HEK293 (cell line): ENCODE measurements around the gene RNASET2.

ENCODE experiments used
- CTCF ChIA-PET: fragments of 350-600 bp; formaldehyde crosslinking; extraction: SDS; loops from one replicate; lab custom pipeline; 2021; ENCODE audit warnings: antibody characterized with exemption; lab: Yijun Ruan, JAX
- POLR2A ChIA-PET: fragments of 300-600 bp; formaldehyde crosslinking; extraction: SDS; loops from one replicate; lab custom pipeline; 2020; ENCODE audit warnings: antibody characterized with exemption, inconsistent platforms; lab: Yijun Ruan, JAX
- H3K27ac ChIP-seq: fragments of 200-500 bp; sonication (Bioruptor generic); 2 replicates; pipeline ENCODE4 v1.5.1; 2014; ENCODE audit warnings: low read depth, low read length, control low read depth, inconsistent platforms; ENCODE audit errors: extremely low read depth
- H3K36me3 ChIP-seq, 2 experiments: fragments of 200-500 bp in 1 of 2; sonication (Bioruptor generic) in 1 of 2; 1 replicate in 1 of 2; 2 replicates in 1 of 2; pipeline ENCODE4 v1.5.1; 2014 to 2017; ENCODE audit warnings: inconsistent platforms in 2 of 2, low read length in 2 of 2; ENCODE audit not compliant: control insufficient read depth in 2 of 2, insufficient read depth in 1 of 2
- H3K4me1 ChIP-seq: fragments of 200-500 bp; sonication (Bioruptor generic); 2 replicates; pipeline ENCODE4 v1.5.1; 2014; ENCODE audit warnings: mild to moderate bottlenecking, low read length, inconsistent platforms; ENCODE audit not compliant: control insufficient read depth, insufficient read depth
- H3K4me3 ChIP-seq: 2 replicates; pipeline ENCODE4 v1.5.1; 2011; ENCODE audit warnings: low read depth, mild to moderate bottlenecking, control low read depth, low read length, moderate library complexity
- H3K9me3 ChIP-seq: fragments of 200-500 bp; sonication (Bioruptor generic); 2 replicates; pipeline ENCODE4 v1.5.1; 2014; ENCODE audit warnings: low read depth, low read length, inconsistent platforms; ENCODE audit not compliant: control insufficient read depth, insufficient read depth
- BCL11A ChIP-seq: fragments of 450-650 bp; formaldehyde crosslinking; IDR thresholded peaks from 2 replicates; pipeline ENCODE4 v1.5.1; 2016; ENCODE audit warnings: low read depth, missing biosample characterization, missing genetic modification characterization
- CTCF ChIP-seq: fragments of 450-650 bp; formaldehyde crosslinking; IDR thresholded peaks from 2 replicates; pipeline ENCODE4 v1.5.1; 2016; ENCODE audit warnings: missing biosample characterization, missing genetic modification characterization
- RBAK ChIP-seq: fragments of 450-650 bp; formaldehyde crosslinking; IDR thresholded peaks from 2 replicates; pipeline ENCODE4 v1.5.1; 2016; ENCODE audit warnings: missing biosample characterization, missing genetic modification characterization
- SCRT1 ChIP-seq: fragments of 450-650 bp; formaldehyde crosslinking; IDR thresholded peaks from 2 replicates; pipeline ENCODE4 v1.5.1; 2016; ENCODE audit warnings: missing biosample characterization, missing genetic modification characterization, borderline replicate concordance
- SP3 ChIP-seq: fragments of 450-650 bp; formaldehyde crosslinking; IDR thresholded peaks from 2 replicates; pipeline ENCODE4 v1.5.1; 2016; ENCODE audit warnings: missing biosample characterization, missing genetic modification characterization
- SP7 ChIP-seq: fragments of 450-650 bp; formaldehyde crosslinking; IDR thresholded peaks from 2 replicates; pipeline ENCODE4 v1.5.1; 2016; ENCODE audit warnings: missing biosample characterization, missing genetic modification characterization
- YY1 ChIP-seq: fragments of 450-650 bp; formaldehyde crosslinking; IDR thresholded peaks from 2 replicates; pipeline ENCODE4 v1.5.1; 2018; ENCODE audit warnings: missing biosample characterization, missing genetic modification characterization
- ZFP3 ChIP-seq: fragments of 450-650 bp; formaldehyde crosslinking; IDR thresholded peaks from 2 replicates; pipeline ENCODE4 v1.5.1; 2016; ENCODE audit warnings: low read depth, missing biosample characterization, missing genetic modification characterization
- ZFP41 ChIP-seq: fragments of 450-650 bp; formaldehyde crosslinking; IDR thresholded peaks from 2 replicates; pipeline ENCODE4 v1.5.1; 2016; ENCODE audit warnings: missing biosample characterization, missing genetic modification characterization, borderline replicate concordance
- ZNF10 ChIP-seq: fragments of 450-650 bp; formaldehyde crosslinking; IDR thresholded peaks from 2 replicates; pipeline ENCODE4 v1.5.1; 2017; ENCODE audit warnings: missing biosample characterization, missing genetic modification characterization
- ZNF354C ChIP-seq: fragments of 450-650 bp; formaldehyde crosslinking; IDR thresholded peaks from 2 replicates; pipeline ENCODE4 v1.5.1; 2016; ENCODE audit warnings: missing biosample characterization, missing genetic modification characterization, low read depth, borderline replicate concordance
- ZNF391 ChIP-seq: fragments of 450-650 bp; formaldehyde crosslinking; IDR thresholded peaks from 2 replicates; pipeline ENCODE4 v1.5.1; 2016; ENCODE audit warnings: low read depth, missing biosample characterization, missing genetic modification characterization, borderline replicate concordance
- ZNF48 ChIP-seq: fragments of 450-650 bp; formaldehyde crosslinking; IDR thresholded peaks from 2 replicates; pipeline ENCODE4 v1.5.1; 2016; ENCODE audit warnings: missing biosample characterization, missing genetic modification characterization
- ZNF624 ChIP-seq: fragments of 450-650 bp; formaldehyde crosslinking; IDR thresholded peaks from 2 replicates; pipeline ENCODE4 v1.5.1; 2017; ENCODE audit warnings: missing biosample characterization, missing genetic modification characterization
- ZNF664 ChIP-seq: fragments of 450-650 bp; formaldehyde crosslinking; IDR thresholded peaks from 2 replicates; pipeline ENCODE4 v1.5.1; 2016; ENCODE audit warnings: missing biosample characterization, missing genetic modification characterization
- TF ChIP-seq, protein P1 (sequence below): fragments of 450-650 bp; formaldehyde crosslinking; IDR thresholded peaks from 2 replicates; pipeline ENCODE4 v1.5.1; 2017; ENCODE audit warnings: missing biosample characterization, missing genetic modification characterization

The RNASET2 gene

DNA sequence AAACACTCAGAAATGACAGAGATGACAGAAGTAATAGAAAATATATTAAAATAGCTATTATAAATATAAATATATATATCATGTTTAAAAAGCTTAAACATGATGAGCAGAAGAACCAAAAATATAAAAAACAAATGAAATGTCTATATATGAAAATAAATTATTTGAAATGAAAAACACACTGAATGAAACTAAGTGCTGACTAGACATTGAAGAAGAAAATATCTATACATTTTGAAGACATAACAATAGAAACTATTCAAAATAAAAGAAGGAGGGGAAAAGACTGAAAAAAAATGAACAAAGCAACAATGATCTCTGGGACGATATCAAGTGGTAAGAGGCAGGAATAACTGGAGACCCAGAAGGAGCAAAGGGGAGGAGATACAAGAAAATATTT, 76.8 kb downstream of the RNASET2 start:
- H3K4me3 ChIP-seq: no peak overlapping the region
- no peaks in the 10 kb centered on the region for H3K9me3 ChIP-seq
- H3K4me1 ChIP-seq: no peaks in the 10 kb centered on the region
- ChIA-PET POLR2A (no interaction called here), CTCF (interaction anchor here (0.9 to 1.0 kb wide), 2 partner anchors 28 to 93 kb away, joined by 3 to 4 read pairs; no protein-coding TSS in a partner anchor)
- no peak overlapping the region for H3K27ac ChIP-seq
- H3K36me3 ChIP-seq: no peaks in the 10 kb centered on the region
- no peak for TF ChIP-seq ZFP41 (tag by site-specific recombination)
- no peak for TF ChIP-seq SCRT1 (tag by site-specific recombination)
- no peak for TF ChIP-seq YY1 (tag by site-specific recombination)
- no peak for TF ChIP-seq ZNF10 (tag by site-specific recombination)
- TF ChIP-seq ZNF48 (tag by site-specific recombination): no peak
- no peak for TF ChIP-seq ZNF391 (tag by site-specific recombination)
- no peak for TF ChIP-seq RBAK
- no peak for TF ChIP-seq CTCF
- TF ChIP-seq ZNF354C (tag by site-specific recombination): no peak
- no peak for TF ChIP-seq BCL11A (tag by site-specific recombination)
- no peak for TF ChIP-seq SP3 (tag by site-specific recombination)
- no peak for TF ChIP-seq ZFP3 (tag by site-specific recombination)
- no peak for TF ChIP-seq ZNF624 (tag by site-specific recombination)
- TF ChIP-seq ZNF664 (tag by site-specific recombination): no peak
- TF ChIP-seq, protein P1, sequence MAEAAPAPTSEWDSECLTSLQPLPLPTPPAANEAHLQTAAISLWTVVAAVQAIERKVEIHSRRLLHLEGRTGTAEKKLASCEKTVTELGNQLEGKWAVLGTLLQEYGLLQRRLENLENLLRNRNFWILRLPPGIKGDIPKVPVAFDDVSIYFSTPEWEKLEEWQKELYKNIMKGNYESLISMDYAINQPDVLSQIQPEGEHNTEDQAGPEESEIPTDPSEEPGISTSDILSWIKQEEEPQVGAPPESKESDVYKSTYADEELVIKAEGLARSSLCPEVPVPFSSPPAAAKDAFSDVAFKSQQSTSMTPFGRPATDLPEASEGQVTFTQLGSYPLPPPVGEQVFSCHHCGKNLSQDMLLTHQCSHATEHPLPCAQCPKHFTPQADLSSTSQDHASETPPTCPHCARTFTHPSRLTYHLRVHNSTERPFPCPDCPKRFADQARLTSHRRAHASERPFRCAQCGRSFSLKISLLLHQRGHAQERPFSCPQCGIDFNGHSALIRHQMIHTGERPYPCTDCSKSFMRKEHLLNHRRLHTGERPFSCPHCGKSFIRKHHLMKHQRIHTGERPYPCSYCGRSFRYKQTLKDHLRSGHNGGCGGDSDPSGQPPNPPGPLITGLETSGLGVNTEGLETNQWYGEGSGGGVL (tag by site-specific recombination): no peak
- no peak for TF ChIP-seq SP7
